ENCODE measurements around the gene GPR160. TPM values are rescaled to one million over a fixed set of nuclear protein-coding genes. Genes with fewer than 3 reads are reported as not detected.
"Not testable (repeated sequence)": the region's sequence is repeated elsewhere in the genome, so short reads cannot be mapped to it uniquely, and the experiment has no call there.

Gene GPR160
- total RNA-seq, 1 donor from 2014 or later = 7.3 TPM

DNA sequence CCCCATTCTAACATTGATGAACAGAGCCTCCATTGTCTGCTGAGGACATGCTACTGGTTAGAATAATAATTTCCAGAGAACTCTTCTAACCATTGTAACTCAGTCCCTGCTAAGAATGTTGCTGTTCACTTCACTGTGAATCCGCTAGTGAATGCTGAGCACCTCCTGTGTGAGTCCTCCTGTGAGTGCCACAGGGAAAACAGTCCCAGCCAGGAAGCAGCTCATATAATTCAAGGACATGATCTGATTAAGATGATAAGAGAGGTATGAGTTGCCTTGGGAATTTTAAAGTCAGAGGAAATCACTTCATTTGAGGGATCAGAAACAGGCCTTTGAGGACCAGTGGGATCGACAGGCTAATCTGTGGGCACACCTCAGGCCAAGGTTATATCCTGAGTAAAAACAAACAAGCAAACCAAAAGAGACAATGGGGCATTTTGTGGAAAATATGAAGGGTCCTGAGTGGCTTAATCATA is 33.9 kb upstream of the GPR160 start:
- Histone ChIP-seq H3K27ac (no peak overlapping the region), H3K4me3 (no peak overlapping the region), H3K9me3 (no peaks in the 10 kb centered on the region), H3K27me3 (no peaks in the 10 kb centered on the region), H3K4me1 (no peaks in the 10 kb centered on the region), H3K36me3 (no peaks in the 10 kb centered on the region)
- intact Hi-C loops (cut with DNase I) = no loop called here
- no peak for DNase-seq (ENCODE audit: low spot score in 2 of 2)
- TF ChIP-seq, protein P1, sequence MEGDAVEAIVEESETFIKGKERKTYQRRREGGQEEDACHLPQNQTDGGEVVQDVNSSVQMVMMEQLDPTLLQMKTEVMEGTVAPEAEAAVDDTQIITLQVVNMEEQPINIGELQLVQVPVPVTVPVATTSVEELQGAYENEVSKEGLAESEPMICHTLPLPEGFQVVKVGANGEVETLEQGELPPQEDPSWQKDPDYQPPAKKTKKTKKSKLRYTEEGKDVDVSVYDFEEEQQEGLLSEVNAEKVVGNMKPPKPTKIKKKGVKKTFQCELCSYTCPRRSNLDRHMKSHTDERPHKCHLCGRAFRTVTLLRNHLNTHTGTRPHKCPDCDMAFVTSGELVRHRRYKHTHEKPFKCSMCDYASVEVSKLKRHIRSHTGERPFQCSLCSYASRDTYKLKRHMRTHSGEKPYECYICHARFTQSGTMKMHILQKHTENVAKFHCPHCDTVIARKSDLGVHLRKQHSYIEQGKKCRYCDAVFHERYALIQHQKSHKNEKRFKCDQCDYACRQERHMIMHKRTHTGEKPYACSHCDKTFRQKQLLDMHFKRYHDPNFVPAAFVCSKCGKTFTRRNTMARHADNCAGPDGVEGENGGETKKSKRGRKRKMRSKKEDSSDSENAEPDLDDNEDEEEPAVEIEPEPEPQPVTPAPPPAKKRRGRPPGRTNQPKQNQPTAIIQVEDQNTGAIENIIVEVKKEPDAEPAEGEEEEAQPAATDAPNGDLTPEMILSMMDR (IDR thresholded peaks at IDR 0.05) = no peak

DNA sequence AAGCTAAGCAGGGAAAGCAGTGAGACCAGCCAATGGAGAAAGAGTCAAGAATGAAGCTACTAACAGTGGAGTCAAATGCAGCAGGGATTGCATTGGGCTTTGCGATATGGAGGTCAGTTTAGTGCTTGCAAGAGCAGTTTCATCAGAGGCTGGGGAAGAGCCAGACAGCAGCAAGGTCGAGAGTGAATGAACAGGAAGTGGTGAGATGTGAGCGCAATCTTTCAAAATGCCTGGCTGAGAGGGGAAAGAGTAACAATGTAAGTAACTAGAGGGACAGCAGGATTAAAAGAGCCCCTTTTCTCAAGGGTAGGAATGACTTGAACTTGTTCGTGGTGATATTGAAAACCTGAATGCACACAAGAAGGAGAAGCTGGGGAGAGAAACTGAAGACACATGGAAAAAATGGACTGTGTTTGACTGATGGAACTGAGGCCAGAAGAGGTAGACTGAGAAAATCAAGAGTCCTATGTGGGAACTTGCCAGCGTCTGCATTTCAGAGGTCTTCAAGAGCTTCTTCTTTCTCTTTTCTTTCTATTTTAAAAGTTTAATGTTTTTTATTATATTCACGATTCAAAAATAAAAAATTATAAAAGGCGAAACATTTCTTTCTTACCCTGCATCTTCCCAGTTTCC is 30.6 kb upstream of the GPR160 start:
- no peak for DNase-seq (ENCODE audit: low spot score in 2 of 2)
- no peaks in the 10 kb centered on the region for H3K27me3 ChIP-seq
- no peaks in the 10 kb centered on the region for H3K9me3 ChIP-seq
- H3K36me3 ChIP-seq = no peaks in the 10 kb centered on the region
- no peak overlapping the region for H3K27ac ChIP-seq
- TF ChIP-seq, protein P1 (IDR thresholded peaks at IDR 0.05) = no peak
- H3K4me1 ChIP-seq = no peaks in the 10 kb centered on the region
- intact Hi-C loops (cut with DNase I) = no loop called here
- H3K4me3 ChIP-seq = no peak overlapping the region

DNA sequence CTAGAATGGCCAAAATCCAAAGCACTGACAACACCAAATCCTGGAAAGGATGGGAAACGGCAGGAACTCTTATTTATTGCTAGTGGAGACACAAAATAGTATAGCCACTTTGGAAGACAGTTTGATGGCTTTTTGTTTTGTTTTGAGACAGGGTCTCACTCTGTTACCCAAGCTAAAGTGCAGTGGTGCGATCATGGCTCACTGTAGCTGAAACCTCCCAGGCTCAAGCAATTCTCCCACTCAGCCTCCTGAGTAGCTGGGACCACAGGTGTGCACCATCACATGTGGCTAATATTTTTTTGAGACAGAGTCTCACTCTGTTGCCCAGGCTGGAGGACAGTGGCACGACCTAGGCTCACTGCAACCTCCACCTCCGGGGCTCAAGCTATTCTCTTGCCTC is 27.3 kb upstream of the GPR160 start:
- intact Hi-C loops (cut with DNase I) = no loop called here
- no peak for DNase-seq (ENCODE audit: low spot score in 2 of 2)
- H3K4me3 ChIP-seq = no peak overlapping the region
- no peaks in the 10 kb centered on the region for H3K4me1 ChIP-seq
- H3K9me3 ChIP-seq = no peaks in the 10 kb centered on the region
- no peak overlapping the region for H3K27ac ChIP-seq
- H3K36me3 ChIP-seq = no peaks in the 10 kb centered on the region
- H3K27me3 ChIP-seq = no peaks in the 10 kb centered on the region
- TF ChIP-seq, protein P1 (IDR thresholded peaks at IDR 0.05) = no peak

- Histone ChIP-seq H3K9me3 (no peaks in the 10 kb centered on the region), H3K4me1 (no peaks in the 10 kb centered on the region), H3K4me3 (no peak overlapping the region), H3K27me3 (no peaks in the 10 kb centered on the region), H3K36me3 (no peaks in the 10 kb centered on the region), H3K27ac (no peak overlapping the region)
- DNase-seq (ENCODE audit: low spot score in 2 of 2) = no peak
- intact Hi-C loops (cut with DNase I) = no loop called here
- TF ChIP-seq, protein P1 (IDR thresholded peaks at IDR 0.05) = no peak
These were observed 25.0 kb upstream of the GPR160 start for GRCh38 chr3:170012683-170013400.

GRCh38 chr3:170016057-170016456 is 21.7 kb upstream of the GPR160 start:
- Histone ChIP-seq H3K4me3 (no peak overlapping the region), H3K4me1 (no peaks in the 10 kb centered on the region), H3K36me3 (no peaks in the 10 kb centered on the region), H3K9me3 (no peaks in the 10 kb centered on the region), H3K27ac (no peak overlapping the region), H3K27me3 (no peaks in the 10 kb centered on the region)
- TF ChIP-seq, protein P1 (IDR thresholded peaks at IDR 0.05) = no peak
- DNase-seq (ENCODE audit: low spot score in 2 of 2) = no peak
- intact Hi-C loops (cut with DNase I) = no loop called here

GRCh38 chr3:170019306-170019705 is 18.5 kb upstream of the GPR160 start:
- intact Hi-C loops (cut with DNase I); H3K4me3 ChIP-seq; H3K4me1 ChIP-seq; H3K36me3 ChIP-seq; H3K27ac ChIP-seq; H3K9me3 ChIP-seq; DNase-seq (ENCODE audit: low spot score in 2 of 2); H3K27me3 ChIP-seq: not testable (repeated sequence)
